Calu3 (cell line): ENCODE measurements around the gene PREX1. TPM values are rescaled to one million over a fixed set of nuclear protein-coding genes. Genes with fewer than 3 reads are reported as not detected.

ENCODE experiments used
- BruUV-seq: library from RNA; stranded (reverse); fragments of 400-500 nt; replicated peaks from 2 replicates; lab custom pipeline; 2021; lab: Mats Ljungman, UMichigan
- CTCF ChIA-PET: fragments of 300-600 bp; sonication (Branson Sonifier 250); formaldehyde crosslinking; loops from one replicate; lab custom pipeline; 2022; ENCODE audit warnings: antibody characterized with exemption; lab: Charles Lee
- DNase-seq: peaks from one replicate; pipeline ENCODE4 v3.0.0; 2022
- H3K27ac Mint-ChIP-seq: one replicate; pipeline ENCODE4 v1.8.0; 2022; ENCODE audit warnings: mixed read lengths; ENCODE audit not compliant: unreplicated experiment
- H3K27me3 Mint-ChIP-seq: one replicate; pipeline ENCODE4 v1.8.0; 2022; ENCODE audit warnings: mixed read lengths; ENCODE audit not compliant: unreplicated experiment
- H3K36me3 Mint-ChIP-seq: one replicate; pipeline ENCODE4 v1.8.0; 2022; ENCODE audit warnings: mild to moderate bottlenecking, moderate library complexity, mixed read lengths; ENCODE audit not compliant: insufficient read depth, unreplicated experiment
- H3K4me1 Mint-ChIP-seq: one replicate; pipeline ENCODE4 v1.8.0; 2022; ENCODE audit warnings: mild to moderate bottlenecking, low read depth, mixed read lengths; ENCODE audit not compliant: unreplicated experiment
- H3K4me3 Mint-ChIP-seq: one replicate; pipeline ENCODE4 v1.8.0; 2022; ENCODE audit warnings: mild to moderate bottlenecking, low read depth, moderate library complexity, mixed read lengths; ENCODE audit not compliant: unreplicated experiment
- H3K9me3 Mint-ChIP-seq: one replicate; pipeline ENCODE4 v1.8.0; 2022; ENCODE audit warnings: low read depth, mixed read lengths; ENCODE audit not compliant: unreplicated experiment
- CTCF ChIP-seq: fragments of 200-600 bp; IDR thresholded peaks from one replicate; pipeline ENCODE4 v1.8.0; 2022; ENCODE audit warnings: antibody characterized with exemption; ENCODE audit not compliant: unreplicated experiment
- intact Hi-C: fragments of 100-400 bp; cut with micrococcal nuclease; formaldehyde crosslinking; loops from one replicate; pipeline ENCODE4 v1.10.0; 2022; ENCODE audit not compliant: unreplicated experiment
- total RNA-seq: library from RNA; stranded (reverse); gene quantifications from 2 replicates; pipeline ENCODE4 v1.2.3, GENCODE V29; 2022

The PREX1 gene
- total RNA-seq, 1 experiment from 2014 or later: 0.31 TPM

GRCh38 chr20:48787861-48788375 is 39.9 kb downstream of the PREX1 start:
- Mint-ChIP-seq H3K4me1 (no peaks in the 10 kb centered on the region), H3K4me3 (no peak overlapping the region), H3K27me3 (no peaks in the 10 kb centered on the region), H3K36me3 (no peaks in the 10 kb centered on the region), H3K9me3 (no peaks in the 10 kb centered on the region), H3K27ac (no peak overlapping the region)
- no peak for TF ChIP-seq CTCF
- DNase-seq: no peak
- no TSS peak for BruUV-seq
- CTCF ChIA-PET: interaction anchor here (0.5 to 0.7 kb wide), 3 partner anchors 20 to 540 kb away, joined by 3 to 5 read pairs (median 4); no protein-coding TSS in a partner anchor
- intact Hi-C loops: no loop called here

- no peaks in the 10 kb centered on the region for H3K9me3 Mint-ChIP-seq
- BruUV-seq: no TSS peak
- DNase-seq: no peak
- no peak overlapping the region for H3K4me3 Mint-ChIP-seq
- H3K36me3 Mint-ChIP-seq: no peaks in the 10 kb centered on the region
- intact Hi-C loops: no loop called here
- no peak for TF ChIP-seq CTCF
- H3K4me1 Mint-ChIP-seq: no peaks in the 10 kb centered on the region
- no peaks in the 10 kb centered on the region for H3K27me3 Mint-ChIP-seq
- CTCF ChIA-PET: interaction anchor here (0.7 kb wide), 2 partner anchors 122 to 539 kb away, joined by 3 to 4 read pairs; no protein-coding TSS in a partner anchor
- H3K27ac Mint-ChIP-seq: no peak overlapping the region
These were observed 40.7 kb downstream of the PREX1 start for GRCh38 chr20:48786951-48787705.

- Mint-ChIP-seq H3K4me3 (no peak overlapping the region), H3K27me3 (peaks cover 6% of the 10 kb centered on the region), H3K9me3 (no peaks in the 10 kb centered on the region), H3K36me3 (no peaks in the 10 kb centered on the region), H3K4me1 (no peaks in the 10 kb centered on the region), H3K27ac (no peak overlapping the region)
- DNase-seq: no peak
- CTCF ChIA-PET: interaction anchor here (0.9 kb wide), 1 partner anchor 12 kb away, joined by 3 read pairs; no protein-coding TSS in a partner anchor
- intact Hi-C loops: no loop called here
- BruUV-seq: no TSS peak
- TF ChIP-seq CTCF: no peak
These were observed 42.0 kb downstream of the PREX1 start for GRCh38 chr20:48785801-48786200.

GRCh38 chr20:48785256-48785655 is 42.5 kb downstream of the PREX1 start:
- CTCF ChIA-PET: interaction anchor here (0.9 kb wide), 1 partner anchor 11 kb away, joined by 3 read pairs; no protein-coding TSS in a partner anchor
- intact Hi-C loops: no loop called here
- H3K27ac Mint-ChIP-seq: no peak overlapping the region
- no peak overlapping the region for H3K4me3 Mint-ChIP-seq
- DNase-seq: no peak
- no peak for TF ChIP-seq CTCF
- no peaks in the 10 kb centered on the region for H3K36me3 Mint-ChIP-seq
- BruUV-seq: no TSS peak
- peaks cover 12% of the 10 kb centered on the region for H3K27me3 Mint-ChIP-seq
- no peaks in the 10 kb centered on the region for H3K9me3 Mint-ChIP-seq
- no peaks in the 10 kb centered on the region for H3K4me1 Mint-ChIP-seq
